GM12874 (cell line): Measurements from ENCODE around the gene GALNT9.

Experiments
- CTCF ChIP-seq: IDR thresholded peaks from 2 replicates; pipeline ENCODE4 v1.5.1; 2011; ENCODE audit warnings: low read depth, mild to moderate bottlenecking, control low read depth, low read length, moderate library complexity; ENCODE audit not compliant: insufficient read depth

Gene GALNT9

GRCh38 chr12:132355742-132356681 is 26.6 kb upstream of the GALNT9 start:
- TF ChIP-seq CTCF, result no peak

- no peak for TF ChIP-seq CTCF
Observed at GRCh38 chr12:132354982-132355680, 25.7 kb upstream of the GALNT9 start.

GRCh38 chr12:132354211-132354981 is 25.0 kb upstream of the GALNT9 start:
- TF ChIP-seq CTCF, result no peak

- TF ChIP-seq CTCF, result no peak
Observed at GRCh38 chr12:132353811-132354210, 24.4 kb upstream of the GALNT9 start.

GRCh38 chr12:132352896-132353800 is 23.8 kb upstream of the GALNT9 start:
- TF ChIP-seq CTCF, result no peak

GRCh38 chr12:132351751-132352495 is 22.5 kb upstream of the GALNT9 start:
- no peak for TF ChIP-seq CTCF
